HG03135 (cell line): ENCODE results near the gene BMP10.

Experiments
- ATAC-seq: cut with Tn5 transposase; IDR thresholded peaks from one replicate; pipeline ENCODE4 v1.9.1; 2021; ENCODE audit warnings: mild to moderate bottlenecking, moderate library complexity; ENCODE audit not compliant: unreplicated experiment

BMP10 gene

DNA sequence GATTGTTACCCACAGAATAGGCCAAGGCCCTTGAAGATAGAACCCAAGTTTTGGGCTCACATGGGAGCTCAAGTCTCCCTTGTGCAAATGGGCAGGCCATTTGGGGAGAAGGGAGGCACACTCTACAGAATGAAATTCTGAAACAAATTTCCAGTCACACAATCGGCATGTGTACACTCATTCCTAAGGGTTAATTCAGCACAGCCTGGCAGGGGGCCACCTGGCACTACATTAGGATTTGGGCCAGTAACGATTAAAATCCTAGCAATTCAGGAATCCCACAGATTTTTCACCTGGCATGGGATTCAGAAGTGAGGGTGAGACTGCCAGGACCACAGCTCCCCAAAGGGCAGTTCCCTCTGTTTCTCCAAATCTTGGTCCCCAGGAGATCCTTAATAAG lies 46.4 kb downstream of the BMP10 start:
- ATAC-seq: no peak

DNA sequence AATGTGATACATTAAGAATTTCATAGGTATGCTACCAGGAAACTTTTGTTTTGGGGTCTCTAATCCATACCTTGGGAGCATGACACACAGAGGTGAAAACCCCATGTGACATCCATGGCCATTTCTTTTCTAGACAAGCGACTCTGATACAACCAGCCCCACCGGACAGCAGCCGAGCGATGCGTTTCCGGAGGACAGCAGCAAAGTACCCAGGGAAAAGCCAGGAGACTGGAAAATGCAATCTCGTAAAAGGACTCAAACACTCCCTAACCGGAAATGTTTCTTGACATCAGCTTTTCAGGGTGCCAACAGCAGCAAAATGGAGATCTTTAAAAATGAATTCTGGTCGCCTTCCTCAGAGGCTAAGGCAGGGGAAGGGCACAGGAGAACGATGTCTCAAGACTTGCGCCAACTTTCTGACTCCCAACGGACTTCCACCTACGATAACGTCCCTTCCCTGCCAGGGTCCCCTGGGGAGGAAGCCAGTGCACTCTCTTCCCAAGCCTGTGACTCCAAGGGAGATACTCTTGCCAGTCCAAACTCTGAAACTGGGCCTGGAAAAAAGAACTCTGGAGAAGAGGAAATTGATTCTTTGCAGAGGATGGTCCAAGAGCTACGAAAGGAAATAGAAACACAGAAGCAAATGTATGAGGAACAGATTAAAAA lies 48.9 kb downstream of the BMP10 start:
- ATAC-seq: no peak

- no peak for ATAC-seq
Observed at GRCh38 chr2:68819556-68819955, 51.6 kb downstream of the BMP10 start.

GRCh38 chr2:68817306-68817705 lies 53.9 kb downstream of the BMP10 start:
- ATAC-seq: no peak
